SHP77 treated with DMSO at 0.1 percent for 48 hours (cell line): ENCODE results near the gene IMPG1.
"Not testable (repeated sequence)": the region's sequence is repeated elsewhere in the genome, so short reads cannot be mapped to it uniquely, and the experiment has no call there.

Experiments used
- DNase-seq: peaks from one replicate; lab custom pipeline; 2025; lab: John Stamatoyannopoulos, UW

IMPG1 gene

GRCh38 chr6:75946146-75946831 is 126.2 kb downstream of the IMPG1 start:
- no peak for DNase-seq

GRCh38 chr6:75943381-75943780 is 129.1 kb downstream of the IMPG1 start:
- DNase-seq = peak; percentile 9

- DNase-seq = no peak
Measured at GRCh38 chr6:75941509-75941908, 131.0 kb downstream of the IMPG1 start.

- no peak for DNase-seq
Measured at GRCh38 chr6:75940564-75940963, 131.9 kb downstream of the IMPG1 start.

- no peak for DNase-seq
Measured at GRCh38 chr6:75937846-75938245, 134.6 kb downstream of the IMPG1 start.

GRCh38 chr6:75936682-75937081 is 135.8 kb downstream of the IMPG1 start:
- no peak for DNase-seq

- DNase-seq = no peak
Measured at GRCh38 chr6:75935473-75935793, 137.0 kb downstream of the IMPG1 start.

- peak; percentile 35 for DNase-seq
Measured at GRCh38 chr6:75934643-75935472, 137.6 kb downstream of the IMPG1 start.

GRCh38 chr6:75933387-75933975 is 139.0 kb downstream of the IMPG1 start:
- no peak for DNase-seq

GRCh38 chr6:75932067-75932466 is 140.4 kb downstream of the IMPG1 start:
- peak; percentile 44 for DNase-seq

- DNase-seq = no peak
Measured at GRCh38 chr6:75931011-75931680, 141.3 kb downstream of the IMPG1 start.

GRCh38 chr6:75926293-75927168 is 145.9 kb downstream of the IMPG1 start:
- no peak for DNase-seq

GRCh38 chr6:75922226-75922625 is 150.2 kb downstream of the IMPG1 start:
- no peak for DNase-seq

- DNase-seq = no peak
Measured at GRCh38 chr6:75913040-75913439, 159.4 kb downstream of the IMPG1 start.

GRCh38 chr6:75907444-75907843 is 165.0 kb downstream of the IMPG1 start:
- no peak for DNase-seq

GRCh38 chr6:75906871-75907270 is 165.6 kb downstream of the IMPG1 start:
- DNase-seq = no peak

- not testable (repeated sequence) for DNase-seq
Measured at GRCh38 chr6:75905129-75905528, 167.3 kb downstream of the IMPG1 start.

- not testable (repeated sequence) for DNase-seq
Measured at GRCh38 chr6:75900216-75900615, 172.2 kb downstream of the IMPG1 start.

- no peak for DNase-seq
Measured at GRCh38 chr6:75896526-75896925, 175.9 kb downstream of the IMPG1 start.

GRCh38 chr6:75893776-75894152 is 178.7 kb downstream of the IMPG1 start:
- DNase-seq = no peak

- DNase-seq = peak; percentile 39
Measured at GRCh38 chr6:75893058-75893775, 179.2 kb downstream of the IMPG1 start.
